ENCODE results near the gene DPRX.

GRCh38 chr19:53671663-53672062 lies 39.9 kb downstream of the DPRX start:
- TF ChIP-seq CTCF (IDR thresholded peaks at IDR 0.05) (no peak), POLR2A (IDR thresholded peaks at IDR 0.05) (no peak)

Measured in thyroid gland (tissue), 4 donors.